Measurements from ENCODE around the gene MPRIP. TPM values are rescaled to one million over a fixed set of nuclear protein-coding genes. Genes with fewer than 3 reads are reported as not detected.

MPRIP gene
- total RNA-seq, 1 experiment from 2014 or later: 132 TPM

DNA sequence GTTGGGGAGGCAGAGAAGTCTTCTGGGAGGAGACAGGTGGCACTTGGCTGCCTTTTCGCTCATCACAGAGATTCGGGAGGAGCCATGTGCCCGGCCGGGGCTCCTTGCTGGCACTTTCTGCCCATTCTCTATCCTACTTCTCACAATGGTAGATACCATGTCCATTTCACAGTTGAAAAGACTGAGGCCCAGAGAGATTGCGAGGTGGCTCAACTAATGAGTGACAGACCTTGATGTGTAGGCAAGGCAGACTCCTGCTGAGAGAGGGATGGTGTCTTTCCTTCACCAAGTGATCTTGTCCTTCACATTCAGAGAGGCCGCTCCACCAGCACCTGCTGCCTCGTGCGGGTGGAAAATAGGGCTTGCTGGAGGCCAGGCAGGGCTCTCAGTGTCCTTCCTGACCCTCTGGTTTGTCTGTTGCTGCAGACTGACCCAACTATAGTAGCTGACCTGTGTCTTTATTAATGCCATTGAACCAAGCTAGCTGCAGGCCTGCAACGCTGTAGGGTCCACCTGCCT lies 42.1 kb downstream of the MPRIP start:
- no peak for DNase-seq
- Mint-ChIP-seq H3K4me3 (no peak overlapping the region), H3K36me3 (ENCODE audit: insufficient read depth in 1 of 3, low read depth in 3 of 3) (peaks cover 3 to 23% (median 4%) of the 10 kb centered on the region in 3 experiments; a peak in 6 of 7 replicates), H3K9me3 (no peaks in the 10 kb centered on the region), H3K27ac (no peak overlapping the region), H3K4me1 (peaks cover 3 to 9% of the 10 kb centered on the region in 2 experiments), H3K27me3 (ENCODE audit: low read depth) (no peaks in the 10 kb centered on the region)
- Histone ChIP-seq H2AK5ac (ENCODE audit: insufficient read length, low read length) (no peak overlapping the region), H3K23ac (ENCODE audit: insufficient read length, low read depth, low read length) (no peak overlapping the region), H3K79me2 (ENCODE audit: insufficient read depth, low read length) (no peaks in the 10 kb centered on the region), H3T11ph (ENCODE audit: low read length) (no peak overlapping the region), H3K4me1 (ENCODE audit: insufficient read depth, low read length) (no peaks in the 10 kb centered on the region), H3K14ac (ENCODE audit: insufficient read depth, low read length) (no peak overlapping the region), H3K4ac (ENCODE audit: low read depth, low read length) (no peak overlapping the region), H3K9ac (ENCODE audit: extremely low read depth, insufficient read length, low read length) (no peak overlapping the region), H3K27ac (ENCODE audit: insufficient read length, low read depth, low read length) (no peak overlapping the region), H3K79me1 (ENCODE audit: insufficient read depth, low read depth, low read length, poor library complexity, severe bottlenecking) (peaks cover under 1% of the 10 kb centered on the region), H3K4me2 (ENCODE audit: insufficient read depth, insufficient read length, low read length) (no peak overlapping the region), H4K91ac (ENCODE audit: insufficient read length, low read depth, low read length) (no peak overlapping the region), H4K5ac (ENCODE audit: insufficient read length, low read depth, low read length) (no peak overlapping the region), H2BK5ac (ENCODE audit: insufficient read length, low read length) (no peak overlapping the region), H4K20me1 (ENCODE audit: control insufficient read depth, insufficient read depth, insufficient read length) (no peaks in the 10 kb centered on the region), H2AFZ (ENCODE audit: low read length) (no peak overlapping the region), H2BK20ac (ENCODE audit: low read depth, low read length, poor library complexity, severe bottlenecking) (no peak overlapping the region), H3K18ac (ENCODE audit: insufficient read length, low read depth, low read length) (no peak overlapping the region), H3K56ac (ENCODE audit: insufficient read length, low read depth, low read length) (no peak overlapping the region), H3K23me2 (ENCODE audit: insufficient read length, low read depth, low read length, poor library complexity, severe bottlenecking) (no peaks in the 10 kb centered on the region), H3K9me3 (ENCODE audit: control insufficient read depth, low read depth, low read length) (no peaks in the 10 kb centered on the region), H3K27me3 (ENCODE audit: insufficient read depth, low read length) (no peaks in the 10 kb centered on the region), H2BK15ac (ENCODE audit: low read depth, low read length) (no peak overlapping the region), H2BK120ac (ENCODE audit: low read depth, low read length, poor library complexity, severe bottlenecking) (no peak overlapping the region), H2BK12ac (ENCODE audit: insufficient read length, low read depth, low read length) (no peak overlapping the region), H4K8ac (replicated peaks; ENCODE audit: insufficient read length, low read depth, low read length) (no peak overlapping the region)
- WGBS (ENCODE audit: extremely low coverage, insufficient read length, low lambda C conversion rate): no CpG with 5 or more reads among the region's 9 CpGs
- TF ChIP-seq, protein P1, sequence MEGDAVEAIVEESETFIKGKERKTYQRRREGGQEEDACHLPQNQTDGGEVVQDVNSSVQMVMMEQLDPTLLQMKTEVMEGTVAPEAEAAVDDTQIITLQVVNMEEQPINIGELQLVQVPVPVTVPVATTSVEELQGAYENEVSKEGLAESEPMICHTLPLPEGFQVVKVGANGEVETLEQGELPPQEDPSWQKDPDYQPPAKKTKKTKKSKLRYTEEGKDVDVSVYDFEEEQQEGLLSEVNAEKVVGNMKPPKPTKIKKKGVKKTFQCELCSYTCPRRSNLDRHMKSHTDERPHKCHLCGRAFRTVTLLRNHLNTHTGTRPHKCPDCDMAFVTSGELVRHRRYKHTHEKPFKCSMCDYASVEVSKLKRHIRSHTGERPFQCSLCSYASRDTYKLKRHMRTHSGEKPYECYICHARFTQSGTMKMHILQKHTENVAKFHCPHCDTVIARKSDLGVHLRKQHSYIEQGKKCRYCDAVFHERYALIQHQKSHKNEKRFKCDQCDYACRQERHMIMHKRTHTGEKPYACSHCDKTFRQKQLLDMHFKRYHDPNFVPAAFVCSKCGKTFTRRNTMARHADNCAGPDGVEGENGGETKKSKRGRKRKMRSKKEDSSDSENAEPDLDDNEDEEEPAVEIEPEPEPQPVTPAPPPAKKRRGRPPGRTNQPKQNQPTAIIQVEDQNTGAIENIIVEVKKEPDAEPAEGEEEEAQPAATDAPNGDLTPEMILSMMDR (conservative IDR thresholded peaks at IDR 0.05): no peak

All from H9 (cell line).